IPS-18a (cell line): ENCODE measurements around the gene INHBC.
"Not testable (repeated sequence)": the region's sequence is repeated elsewhere in the genome, so short reads cannot be mapped to it uniquely, and the experiment has no call there.

Experiments
- H3K27ac ChIP-seq: one replicate; pipeline ENCODE4 v1.5.1; 2013; ENCODE audit warnings: low read length
- H3K27me3 ChIP-seq: one replicate; pipeline ENCODE4 v1.6.1; 2013; ENCODE audit warnings: mild to moderate bottlenecking, low read length; ENCODE audit not compliant: control insufficient read depth, insufficient read depth
- H3K36me3 ChIP-seq: one replicate; pipeline ENCODE4 v1.6.1; 2013; ENCODE audit warnings: low read depth, low read length; ENCODE audit not compliant: control insufficient read depth
- H3K4me1 ChIP-seq: one replicate; pipeline ENCODE4 v1.6.1; 2013; ENCODE audit warnings: low read depth, low read length; ENCODE audit not compliant: control insufficient read depth
- H3K4me3 ChIP-seq: one replicate; pipeline ENCODE4 v1.5.1; 2013; ENCODE audit warnings: low read length
- H3K9ac ChIP-seq: one replicate; pipeline ENCODE4 v1.6.1; 2013; ENCODE audit warnings: mild to moderate bottlenecking, low read length, moderate library complexity
- H3K9me3 ChIP-seq: one replicate; pipeline ENCODE4 v1.6.1; 2013; ENCODE audit warnings: low read depth, low read length; ENCODE audit not compliant: control insufficient read depth

Gene INHBC

GRCh38 chr12:57434517-57435223 lies at the start of gene INHBC:
TSS of gene INHBC (plus strand) at chr12:57434784. CDS start at chr12:57434887, 103 bp downstream.
- Histone ChIP-seq H3K27me3 (no peaks in the 10 kb centered on the region), H3K4me1 (peaks cover 10% of the 10 kb centered on the region), H3K4me3 (no peak within 1 kb of the TSS), H3K9me3 (no peaks in the 10 kb centered on the region), H3K9ac (no peak within 1 kb of the TSS), H3K27ac (no peak within 1 kb of the TSS), H3K36me3 (no peaks in the 10 kb centered on the region)

- Histone ChIP-seq H3K36me3 (no peaks in the 10 kb centered on the region), H3K9ac (no peak overlapping the region), H3K9me3 (no peaks in the 10 kb centered on the region)
Measured at GRCh38 chr12:57385586-57385985, 49.0 kb upstream of the INHBC start.

GRCh38 chr12:57386187-57386720 lies 48.3 kb upstream of the INHBC start:
- H3K4me3 ChIP-seq: no peak overlapping the region
- H3K9ac ChIP-seq: no peak overlapping the region
- H3K9me3 ChIP-seq: no peaks in the 10 kb centered on the region
- no peaks in the 10 kb centered on the region for H3K27me3 ChIP-seq
- no peaks in the 10 kb centered on the region for H3K36me3 ChIP-seq
- H3K27ac ChIP-seq: no peak overlapping the region
- no peaks in the 10 kb centered on the region for H3K4me1 ChIP-seq

More at GRCh38 chr12:57385586-57385985, 49.0 kb upstream of the INHBC start:
- Histone ChIP-seq H3K4me1 (no peaks in the 10 kb centered on the region), H3K27me3 (no peaks in the 10 kb centered on the region), H3K4me3 (no peak overlapping the region), H3K27ac (no peak overlapping the region)

- Histone ChIP-seq H3K27me3 (no peaks in the 10 kb centered on the region), H3K27ac (no peak overlapping the region), H3K4me1 (no peaks in the 10 kb centered on the region), H3K9ac (no peak overlapping the region), H3K4me3 (no peak overlapping the region), H3K36me3 (no peaks in the 10 kb centered on the region), H3K9me3 (no peaks in the 10 kb centered on the region)
Measured at GRCh38 chr12:57388425-57388824, 46.2 kb upstream of the INHBC start.

- Histone ChIP-seq H3K27ac (no peak overlapping the region), H3K4me3 (no peak overlapping the region)
Measured at GRCh38 chr12:57389033-57389432, 45.6 kb upstream of the INHBC start.

GRCh38 chr12:57390174-57390573 lies 44.4 kb upstream of the INHBC start:
- no peak overlapping the region for H3K27ac ChIP-seq
- no peaks in the 10 kb centered on the region for H3K9me3 ChIP-seq
- H3K4me3 ChIP-seq: no peak overlapping the region
- no peaks in the 10 kb centered on the region for H3K27me3 ChIP-seq
- H3K36me3 ChIP-seq: no peaks in the 10 kb centered on the region
- no peak overlapping the region for H3K9ac ChIP-seq
- H3K4me1 ChIP-seq: no peaks in the 10 kb centered on the region

More at GRCh38 chr12:57389033-57389432, 45.6 kb upstream of the INHBC start:
- no peaks in the 10 kb centered on the region for H3K9me3 ChIP-seq
- no peaks in the 10 kb centered on the region for H3K4me1 ChIP-seq
- no peaks in the 10 kb centered on the region for H3K27me3 ChIP-seq
- H3K36me3 ChIP-seq: no peaks in the 10 kb centered on the region
- no peak overlapping the region for H3K9ac ChIP-seq

- no peak overlapping the region for H3K4me3 ChIP-seq
- H3K27ac ChIP-seq: no peak overlapping the region
- no peaks in the 10 kb centered on the region for H3K9me3 ChIP-seq
- no peaks in the 10 kb centered on the region for H3K27me3 ChIP-seq
- H3K4me1 ChIP-seq: no peaks in the 10 kb centered on the region
- H3K9ac ChIP-seq: no peak overlapping the region
- H3K36me3 ChIP-seq: no peaks in the 10 kb centered on the region
Measured at GRCh38 chr12:57395121-57395520, 39.5 kb upstream of the INHBC start.

- no peaks in the 10 kb centered on the region for H3K27me3 ChIP-seq
- H3K4me3 ChIP-seq: no peak overlapping the region
- H3K4me1 ChIP-seq: no peaks in the 10 kb centered on the region
- no peak overlapping the region for H3K9ac ChIP-seq
- H3K36me3 ChIP-seq: no peaks in the 10 kb centered on the region
- no peak overlapping the region for H3K27ac ChIP-seq
- H3K9me3 ChIP-seq: no peaks in the 10 kb centered on the region
Measured at GRCh38 chr12:57397441-57397840, 37.1 kb upstream of the INHBC start.

GRCh38 chr12:57399718-57400463 lies 34.7 kb upstream of the INHBC start:
- H3K9me3 ChIP-seq, H3K4me1 ChIP-seq, H3K4me3 ChIP-seq, H3K27ac ChIP-seq, H3K36me3 ChIP-seq, H3K27me3 ChIP-seq, H3K9ac ChIP-seq: not testable (repeated sequence)

GRCh38 chr12:57401165-57401564 lies 33.4 kb upstream of the INHBC start:
- Histone ChIP-seq H3K9ac (no peak overlapping the region), H3K9me3 (no peaks in the 10 kb centered on the region), H3K4me3 (no peak overlapping the region), H3K36me3 (no peaks in the 10 kb centered on the region), H3K27me3 (no peaks in the 10 kb centered on the region), H3K27ac (no peak overlapping the region), H3K4me1 (no peaks in the 10 kb centered on the region)

- H3K9me3 ChIP-seq, H3K36me3 ChIP-seq: not testable (repeated sequence)
Measured at GRCh38 chr12:57402156-57402555, 32.4 kb upstream of the INHBC start.

More at GRCh38 chr12:57402156-57402555, 32.4 kb upstream of the INHBC start:
- not testable (repeated sequence) for H3K27ac ChIP-seq, H3K4me3 ChIP-seq, H3K9ac ChIP-seq, H3K27me3 ChIP-seq, H3K4me1 ChIP-seq
